Fibroblast of skin of right biceps (primary cell): Measurements from ENCODE around the gene SOCS1.
A peak's percentile ranks its signal among the peaks of the same experiment; 100 is the strongest.

Experiments
- DNase-seq: peaks from one replicate; pipeline ENCODE4 v3.0.0-alpha.2; 2013

SOCS1 gene

GRCh38 chr16:11259655-11260595 lies 3.9 kb upstream of the SOCS1 start:
- no peak for DNase-seq

- DNase-seq = no peak
Measured at GRCh38 chr16:11258553-11259492, 2.8 kb upstream of the SOCS1 start.

- peak; percentile 81 for DNase-seq
Measured at GRCh38 chr16:11257131-11257938, 1.3 kb upstream of the SOCS1 start.

- peak; percentile 46 for DNase-seq
Measured at GRCh38 chr16:11256661-11257130, 692 bp upstream of the SOCS1 start.

- peak; percentile 61 for DNase-seq
Measured at GRCh38 chr16:11254913-11255736, 879 bp downstream of the SOCS1 start.

GRCh38 chr16:11253995-11254912 lies 1.8 kb downstream of the SOCS1 start:
- DNase-seq = no peak

- no peak for DNase-seq
Measured at GRCh38 chr16:11253009-11253994, 2.7 kb downstream of the SOCS1 start.

- DNase-seq = no peak
Measured at GRCh38 chr16:11252482-11252931, 3.5 kb downstream of the SOCS1 start.

GRCh38 chr16:11251525-11252481 lies 4.2 kb downstream of the SOCS1 start:
- peak; percentile 88 for DNase-seq

- no peak for DNase-seq
Measured at GRCh38 chr16:11250786-11251524, 5.0 kb downstream of the SOCS1 start.

GRCh38 chr16:11250091-11250785 lies 5.8 kb downstream of the SOCS1 start:
- no peak for DNase-seq

GRCh38 chr16:11249233-11250061 lies 6.6 kb downstream of the SOCS1 start:
- DNase-seq = no peak

GRCh38 chr16:11248133-11248532 lies 7.9 kb downstream of the SOCS1 start:
- no peak for DNase-seq

- no peak for DNase-seq
Measured at GRCh38 chr16:11245988-11246387, 10.0 kb downstream of the SOCS1 start.

GRCh38 chr16:11245222-11245737 lies 10.7 kb downstream of the SOCS1 start:
- no peak for DNase-seq
